K562 (cell line): Measurements from ENCODE around the gene CCDC47. TPM values are rescaled to one million over a fixed set of nuclear protein-coding genes. Genes with fewer than 3 reads are reported as not detected.
A peak's percentile ranks its signal among the peaks of the same experiment; 100 is the strongest.

Source experiments
- ATAC-seq: fragments of 200-7000 bp; cut with Tn5 transposase; 3 replicates; pipeline ENCODE4 v1.9.1; 2020; ENCODE audit warnings: moderate library complexity
- BruUV-seq: library from RNA; stranded (reverse); fragments of 400-500 nt; replicated peaks from 2 replicates; lab custom pipeline; 2021; lab: Mats Ljungman, UMichigan
- CTCF ChIA-PET: fragments of 300-600 bp; formaldehyde crosslinking; extraction: SDS; loops from one replicate; lab custom pipeline; 2021; ENCODE audit warnings: low intra/inter-chr PET ratio; lab: Yijun Ruan, JAX
- POLR2A ChIA-PET: fragments of 300-600, 350-650 bp; sonication (Branson Sonifier 250); formaldehyde crosslinking; extraction: SDS; loops from one replicate; lab custom pipeline; 2021; ENCODE audit warnings: antibody characterized with exemption, inconsistent platforms; lab: Yijun Ruan, JAX
- DNase-seq, 4 experiments: peaks; one replicate each; pipeline versions ENCODE4 v3.0.0 to v3.0.0-alpha.2; 2011 to 2018; ENCODE audit warnings: low spot score in 3 of 4, mixed read lengths in 3 of 4; ENCODE audit errors: extremely low read depth in 1 of 4
- FAIRE-seq: peaks from 2 replicates; lab custom pipeline; 2011; peaks lifted over from hg19 to GRCh38; lab: Jason Lieb, UNC
- H2AFZ ChIP-seq: 2 replicates; pipeline ENCODE4 v1.6.0; 2011; ENCODE audit warnings: low read depth, low read length, control low read depth, inconsistent platforms
- H3K27ac ChIP-seq: fragments of 200-600 bp; 3 replicates; pipeline ENCODE4 v1.8.0; 2011; ENCODE audit warnings: low read depth, mild to moderate bottlenecking, control low read depth, inconsistent platforms, low read length, moderate library complexity, mixed read lengths; ENCODE audit errors: extremely low read depth
- H3K27me3 ChIP-seq, 2 experiments: fragments of 300-600 bp in 1 of 2; 2 replicates in 1 of 2; 3 replicates in 1 of 2; pipeline versions ENCODE4 v1.6.0 to v1.8.0; 2011; ENCODE audit warnings: inconsistent platforms in 2 of 2, low read length in 2 of 2, mild to moderate bottlenecking in 1 of 2, mixed read lengths in 1 of 2, moderate library complexity in 1 of 2; ENCODE audit not compliant: control insufficient read depth in 2 of 2, insufficient read depth in 2 of 2
- H3K36me3 ChIP-seq: fragments of 300-600 bp; 3 replicates; pipeline ENCODE4 v1.8.0; 2011; ENCODE audit warnings: mild to moderate bottlenecking, low read length, inconsistent platforms; ENCODE audit not compliant: control insufficient read depth, insufficient read depth
- H3K4me1 ChIP-seq, 2 experiments: fragments of 200-600 bp in 1 of 2; replicated peaks in 1 of 2; 2 replicates in 1 of 2; 3 replicates in 1 of 2; pipeline versions ENCODE4 v1.5.1 to v1.8.0; 2011; ENCODE audit warnings: inconsistent platforms in 2 of 2, low read length in 2 of 2, mild to moderate bottlenecking in 1 of 2, mixed read lengths in 1 of 2, moderate library complexity in 1 of 2; ENCODE audit not compliant: control insufficient read depth in 2 of 2, insufficient read depth in 2 of 2
- H3K4me2 ChIP-seq: 2 replicates; pipeline ENCODE4 v1.6.1; 2011; ENCODE audit warnings: low read length, control low read depth, inconsistent platforms, mixed read lengths; ENCODE audit not compliant: insufficient read depth
- H3K4me3 ChIP-seq: fragments of 200-600 bp; sonication (generic), shearing (Covaris generic); 2 replicates; pipeline ENCODE4 v1.5.1; 2016; ENCODE audit warnings: control low read depth, inconsistent platforms
- H3K79me2 ChIP-seq: fragments of 200-600 bp; 3 replicates; pipeline ENCODE4 v1.8.0; 2011; ENCODE audit warnings: low read length, inconsistent platforms; ENCODE audit not compliant: control insufficient read depth, insufficient read depth
- H3K9ac ChIP-seq, 2 experiments: 2 replicates each; pipeline versions ENCODE4 v1.6.0 to v1.6.1; 2011; ENCODE audit warnings: low read depth in 2 of 2, low read length in 2 of 2, control low read depth in 1 of 2, inconsistent platforms in 1 of 2, mild to moderate bottlenecking in 1 of 2, mixed read lengths in 1 of 2; ENCODE audit not compliant: insufficient read depth in 1 of 2
- H3K9me1 ChIP-seq: one replicate; pipeline ENCODE4 v1.6.0; 2011; ENCODE audit warnings: inconsistent platforms, mild to moderate bottlenecking, low read length, moderate library complexity; ENCODE audit not compliant: control insufficient read depth, insufficient read depth
- H3K9me3 ChIP-seq: replicated peaks from 2 replicates; pipeline ENCODE4 v1.5.1; 2011; ENCODE audit warnings: low read depth, low read length, inconsistent platforms; ENCODE audit not compliant: control insufficient read depth, insufficient read depth
- H4K20me1 ChIP-seq: replicated peaks from 2 replicates; pipeline ENCODE4 v1.6.1; 2011; ENCODE audit warnings: low read length, inconsistent platforms, mixed read lengths; ENCODE audit not compliant: control insufficient read depth, insufficient read depth
- CGGBP1 ChIP-seq: fragments of 250-450 bp; sonication (Bioruptor Pico); IDR thresholded peaks from 2 replicates; pipeline ENCODE4 v1.9.0; 2021; ENCODE audit warnings: mild to moderate bottlenecking
- CTBP1 ChIP-seq: fragments of 450-650 bp; IDR thresholded peaks from 2 replicates; pipeline ENCODE4 v1.6.1; 2016; ENCODE audit warnings: borderline replicate concordance
- FOXO4 ChIP-seq: fragments of 450-650 bp; formaldehyde crosslinking; IDR thresholded peaks from 2 replicates; pipeline ENCODE4 v1.4.0; 2020; ENCODE audit warnings: mild to moderate bottlenecking, moderate library complexity
- GABPB1 ChIP-seq: sonication (generic); formaldehyde crosslinking; IDR thresholded peaks from 2 replicates; pipeline ENCODE4 v1.8.0; 2022; ENCODE audit warnings: mild to moderate bottlenecking, missing genetic modification reagents
- HMBOX1 ChIP-seq: sonication (generic); IDR thresholded peaks from 2 replicates; pipeline ENCODE4 v1.6.1; 2016
- IRF2 ChIP-seq: sonication (generic); formaldehyde crosslinking; IDR thresholded peaks from 2 replicates; pipeline ENCODE4 v1.8.1; 2022; ENCODE audit warnings: mild to moderate bottlenecking, missing genetic modification reagents
- MCM7 ChIP-seq, 2 experiments: fragments of 450-650 bp; IDR thresholded peaks; 2 replicates each; pipeline ENCODE4 v1.6.1; 2016 to 2018
- MIER1 ChIP-seq: fragments of 450-650 bp; IDR thresholded peaks from 2 replicates; pipeline ENCODE4 v1.6.1; 2016; ENCODE audit warnings: antibody characterized with exemption, mild to moderate bottlenecking, low read depth
- MTA3 ChIP-seq: fragments of 450-650 bp; formaldehyde crosslinking; IDR thresholded peaks from 2 replicates; pipeline ENCODE4 v1.6.1; 2017; ENCODE audit warnings: mild to moderate bottlenecking, borderline replicate concordance
- MYC ChIP-seq, 2 experiments: fragments of 250-450 bp in 1 of 2; sonication (Bioruptor Pico) in 1 of 2; IDR thresholded peaks; 2 replicates each; pipeline versions ENCODE4 v1.5.1 to v1.6.1; 2012 to 2021; ENCODE audit warnings: low read depth in 2 of 2, borderline replicate concordance in 1 of 2, improper control_type of control experiment in 1 of 2, low read length in 1 of 2, mild to moderate bottlenecking in 1 of 2, moderate library complexity in 1 of 2
- NFIC ChIP-seq: fragments of 450-650 bp; IDR thresholded peaks from 2 replicates; pipeline ENCODE4 v1.6.1; 2017; ENCODE audit warnings: mild to moderate bottlenecking, inconsistent platforms
- PHTF2 ChIP-seq: fragments of 250-450 bp; sonication (Bioruptor Pico); IDR thresholded peaks from 2 replicates; pipeline ENCODE4 v1.5.0; 2021; ENCODE audit warnings: mild to moderate bottlenecking
- POU5F1 ChIP-seq: fragments of 150-350 bp; IDR thresholded peaks from 2 replicates; pipeline ENCODE4 v1.6.1; 2014; ENCODE audit warnings: borderline replicate concordance, low read length, low read depth, mild to moderate bottlenecking; ENCODE audit not compliant: partially characterized antibody
- STAG1 ChIP-seq: sonication (generic); formaldehyde crosslinking; IDR thresholded peaks from 2 replicates; pipeline ENCODE4 v1.5.0; 2020; ENCODE audit warnings: missing genetic modification reagents, borderline replicate concordance
- THRA ChIP-seq: fragments of 450-650 bp; IDR thresholded peaks from 2 replicates; pipeline ENCODE4 v1.6.1; 2017; ENCODE audit warnings: mild to moderate bottlenecking, moderate library complexity
- WGBS: fragments of 100-300 bp; shearing (Covaris generic); methylation state at CpG from one replicate; pipeline ENCODE4 v1.1.6; 2016; ENCODE audit warnings: low coverage, mixed read lengths; ENCODE audit not compliant: insufficient coverage; ENCODE audit errors: missing lambda C conversion rate; 5-methylcytosine and 5-hydroxymethylcytosine counted together
- in situ Hi-C: fragments of 300-500 bp; cut with MboI; formaldehyde crosslinking; loops from 4 replicates; pipeline ENCODE4 v1.15.0; 2018; ENCODE audit warnings: inconsistent platforms, mixed read lengths
- intact Hi-C: fragments of 100-400 bp; cut with micrococcal nuclease; formaldehyde crosslinking; loops from 2 replicates; pipeline ENCODE4 v1.14.2; 2022
- polyA plus RNA-seq, 8 experiments: library from polyadenylated mRNA; depleted of rRNA in 4 of 8; stranded (reverse) in 5 of 8; unstranded in 3 of 8; fragments of >200 nt; fragmentation: Nextera tagmentation in 2 of 8; fragmentation: Illumina TruSeq in 1 of 8; extraction: Ambion mirVana in 2 of 8; extraction: Trizol in 1 of 8; gene quantifications; 2 replicates each; pipeline versions ENCODE4 v1.2.1 to v1.2.3, GENCODE V29; 2011 to 2014; ENCODE audit warnings: inconsistent platforms in 1 of 8, missing spikeins in 1 of 8
- total RNA-seq, 7 experiments: library from RNA; depleted of rRNA in 6 of 7; stranded (reverse); fragments of >200 nt in 6 of 7; fragmentation: Illumina TruSeq in 2 of 7; extraction: Trizol in 2 of 7; gene quantifications; 2 replicates each; pipeline versions ENCODE4 v1.2.1 to v1.2.3, GENCODE V29; 2011 to 2021; ENCODE audit warnings: low replicate concordance in 1 of 7
- TF ChIP-seq, protein P1 (sequence below): fragments of 250-450 bp; sonication (Bioruptor Pico); IDR thresholded peaks from 2 replicates; pipeline ENCODE4 v1.4.0; 2020; ENCODE audit warnings: mild to moderate bottlenecking, moderate library complexity

Gene CCDC47
- total and polyA plus RNA-seq, 9 of the 15 experiments (the other 6 are each of a cell fraction or from before 2014, with no cell fraction given) = 15.5 to 162 (median 122) TPM

GRCh38 chr17:63751806-63752205 lies 21.6 kb downstream of the CCDC47 start:
- no peak overlapping the region for H3K4me2 ChIP-seq
- no peak overlapping the region for H3K4me3 ChIP-seq
- no peak overlapping the region for H3K9ac ChIP-seq
- POLR2A ChIA-PET = interaction anchor here (0.7 to 1.5 kb wide), 2 partner anchors 9 to 10 kb away, joined by 3 to 4 read pairs; no protein-coding TSS in a partner anchor
- no peaks in the 10 kb centered on the region for H4K20me1 ChIP-seq
- no TSS peak for BruUV-seq
- H3K9me1 ChIP-seq = no peaks in the 10 kb centered on the region
- FAIRE-seq = no peak
- no peaks in the 10 kb centered on the region for H3K9me3 ChIP-seq
- no peak overlapping the region for H2AFZ ChIP-seq
- H3K27me3 ChIP-seq = no peaks in the 10 kb centered on the region
- no peak for DNase-seq
- CTCF ChIA-PET = no interaction called here
- no peak for ATAC-seq
- 0 out of 3 replicates have a peak, but pooled peaks cover 6% of the 10 kb centered on the region for H3K79me2 ChIP-seq
- intact Hi-C loops = no loop called here
- in situ Hi-C loops = no loop called here
- peaks cover 85% of the 10 kb centered on the region for H3K36me3 ChIP-seq
- 74% methylated on average over 8 of the region's 8 CpGs for WGBS
- peak overlapping the region; percentile 2; the same call in 1 of the 3 replicates for H3K27ac ChIP-seq
- H3K4me1 ChIP-seq = no peaks in the 10 kb centered on the region
- TF ChIP-seq IRF2 (CRISPR knock-in tag) (no peak), STAG1 (CRISPR knock-in tag) (no peak), MCM7 (IDR thresholded peaks at IDR 0.05) (no peak), FOXO4 (CRISPR knock-in tag) (no peak), POU5F1 (no peak), HMBOX1 (no peak), GABPB1 (no peak), MIER1 (no peak), CGGBP1 (CRISPR knock-in tag) (no peak), PHTF2 (CRISPR knock-in tag) (no peak), MYC (IDR thresholded peaks at IDR 0.05; ENCODE audit: low read depth, low read length) (no peak), MYC (CRISPR knock-in tag; IDR thresholded peaks at IDR 0.05; ENCODE audit: borderline replicate concordance, low read depth) (no peak), MTA3 (no peak), NFIC (no peak), THRA (no peak), CTBP1 (no peak)
- TF ChIP-seq, protein P1, sequence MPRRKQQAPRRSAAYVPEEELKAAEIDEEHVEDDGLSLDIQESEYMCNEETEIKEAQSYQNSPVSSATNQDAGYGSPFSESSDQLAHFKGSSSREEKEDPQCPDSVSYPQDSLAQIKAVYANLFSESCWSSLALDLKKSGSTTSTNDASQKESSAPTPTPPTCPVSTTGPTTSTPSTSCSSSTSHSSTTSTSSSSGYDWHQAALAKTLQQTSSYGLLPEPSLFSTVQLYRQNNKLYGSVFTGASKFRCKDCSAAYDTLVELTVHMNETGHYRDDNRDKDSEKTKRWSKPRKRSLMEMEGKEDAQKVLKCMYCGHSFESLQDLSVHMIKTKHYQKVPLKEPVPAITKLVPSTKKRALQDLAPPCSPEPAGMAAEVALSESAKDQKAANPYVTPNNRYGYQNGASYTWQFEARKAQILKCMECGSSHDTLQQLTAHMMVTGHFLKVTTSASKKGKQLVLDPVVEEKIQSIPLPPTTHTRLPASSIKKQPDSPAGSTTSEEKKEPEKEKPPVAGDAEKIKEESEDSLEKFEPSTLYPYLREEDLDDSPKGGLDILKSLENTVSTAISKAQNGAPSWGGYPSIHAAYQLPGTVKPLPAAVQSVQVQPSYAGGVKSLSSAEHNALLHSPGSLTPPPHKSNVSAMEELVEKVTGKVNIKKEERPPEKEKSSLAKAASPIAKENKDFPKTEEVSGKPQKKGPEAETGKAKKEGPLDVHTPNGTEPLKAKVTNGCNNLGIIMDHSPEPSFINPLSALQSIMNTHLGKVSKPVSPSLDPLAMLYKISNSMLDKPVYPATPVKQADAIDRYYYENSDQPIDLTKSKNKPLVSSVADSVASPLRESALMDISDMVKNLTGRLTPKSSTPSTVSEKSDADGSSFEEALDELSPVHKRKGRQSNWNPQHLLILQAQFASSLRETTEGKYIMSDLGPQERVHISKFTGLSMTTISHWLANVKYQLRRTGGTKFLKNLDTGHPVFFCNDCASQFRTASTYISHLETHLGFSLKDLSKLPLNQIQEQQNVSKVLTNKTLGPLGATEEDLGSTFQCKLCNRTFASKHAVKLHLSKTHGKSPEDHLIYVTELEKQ = no peak
